22Rv1 (cell line): Measurements from ENCODE around the gene DMD.
"Not testable (repeated sequence)": the region's sequence is repeated elsewhere in the genome, so short reads cannot be mapped to it uniquely, and the experiment has no call there.

Source experiments
- ZFX ChIP-seq: fragments of 450-650 bp; IDR thresholded peaks from 2 replicates; pipeline ENCODE4 v1.6.1; 2017; ENCODE audit warnings: antibody characterized with exemption, borderline replicate concordance
- TF ChIP-seq, protein P1 (sequence below): fragments of 450-650 bp; IDR thresholded peaks from 2 replicates; pipeline ENCODE4 v1.5.1; 2017; ENCODE audit warnings: mild to moderate bottlenecking

DNA sequence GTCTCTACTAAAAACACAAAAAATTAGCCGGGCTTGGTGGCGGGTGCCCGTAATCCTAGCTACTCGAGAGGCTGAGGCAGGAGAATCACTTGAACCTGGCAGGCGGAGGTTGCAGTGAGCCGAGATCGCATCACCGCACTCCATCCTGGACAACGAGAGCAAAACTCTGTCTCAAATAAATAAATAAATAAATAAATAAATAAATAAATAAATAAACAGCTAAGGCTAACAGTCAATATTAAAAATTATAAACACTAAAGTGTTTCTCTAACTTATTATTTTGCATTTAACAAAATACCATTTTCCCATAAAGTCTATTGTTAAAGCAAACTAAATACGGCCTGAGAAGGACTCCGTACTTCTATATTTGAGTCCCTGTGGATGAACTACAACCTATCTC lies 137.7 kb downstream of the DMD start:
- TF ChIP-seq, protein P1, sequence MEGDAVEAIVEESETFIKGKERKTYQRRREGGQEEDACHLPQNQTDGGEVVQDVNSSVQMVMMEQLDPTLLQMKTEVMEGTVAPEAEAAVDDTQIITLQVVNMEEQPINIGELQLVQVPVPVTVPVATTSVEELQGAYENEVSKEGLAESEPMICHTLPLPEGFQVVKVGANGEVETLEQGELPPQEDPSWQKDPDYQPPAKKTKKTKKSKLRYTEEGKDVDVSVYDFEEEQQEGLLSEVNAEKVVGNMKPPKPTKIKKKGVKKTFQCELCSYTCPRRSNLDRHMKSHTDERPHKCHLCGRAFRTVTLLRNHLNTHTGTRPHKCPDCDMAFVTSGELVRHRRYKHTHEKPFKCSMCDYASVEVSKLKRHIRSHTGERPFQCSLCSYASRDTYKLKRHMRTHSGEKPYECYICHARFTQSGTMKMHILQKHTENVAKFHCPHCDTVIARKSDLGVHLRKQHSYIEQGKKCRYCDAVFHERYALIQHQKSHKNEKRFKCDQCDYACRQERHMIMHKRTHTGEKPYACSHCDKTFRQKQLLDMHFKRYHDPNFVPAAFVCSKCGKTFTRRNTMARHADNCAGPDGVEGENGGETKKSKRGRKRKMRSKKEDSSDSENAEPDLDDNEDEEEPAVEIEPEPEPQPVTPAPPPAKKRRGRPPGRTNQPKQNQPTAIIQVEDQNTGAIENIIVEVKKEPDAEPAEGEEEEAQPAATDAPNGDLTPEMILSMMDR = not testable (repeated sequence)
- TF ChIP-seq ZFX = not testable (repeated sequence)
